Ovary (tissue), 9 donors: ENCODE data around the gene KRT13. TPM values are rescaled to one million over a fixed set of nuclear protein-coding genes. Genes with fewer than 3 reads are reported as not detected.

Source experiments
- DNase-seq, 5 donors: peaks; one replicate each; pipeline ENCODE4 v3.0.0-alpha.2; 2019 to 2020
- H3K27ac ChIP-seq, 2 donors: fragments of 200-600 bp; one replicate each; pipeline versions ENCODE4 v1.5.1 to v1.8.0; 2019 to 2022
- H3K27me3 ChIP-seq: fragments of 200-600 bp; one replicate; pipeline ENCODE4 v1.8.0; 2022
- H3K36me3 ChIP-seq: fragments of 200-600 bp; sonication (generic); one replicate; pipeline ENCODE4 v1.5.1; 2019
- H3K4me1 ChIP-seq: one replicate; pipeline ENCODE4 v1.8.1; 2013; ENCODE audit warnings: mild to moderate bottlenecking, moderate library complexity; ENCODE audit not compliant: insufficient read depth
- H3K4me3 ChIP-seq: fragments of 200-600 bp; sonication (generic); one replicate; pipeline ENCODE4 v1.5.1; 2017
- H3K9me3 ChIP-seq, 2 donors: fragments of 200-600 bp in 1 of 2; sonication (generic) in 1 of 2; one replicate each; pipeline versions ENCODE4 v1.5.1 to v1.8.1; 2013 to 2019; ENCODE audit warnings: mild to moderate bottlenecking in 1 of 2, moderate library complexity in 1 of 2
- EP300 ChIP-seq: sonication (generic); formaldehyde crosslinking; IDR thresholded peaks from one replicate; pipeline ENCODE4 v1.6.1; 2017; ENCODE audit warnings: antibody characterized with exemption
- POLR2A ChIP-seq: fragments of 450-650 bp; IDR thresholded peaks from one replicate; pipeline ENCODE4 v1.6.1; 2017; ENCODE audit warnings: antibody characterized with exemption, mild to moderate bottlenecking, moderate library complexity
- WGBS, 3 donors: extraction: QIAGEN DNeasy Blood & Tissue Kit in 1 of 3; methylation state at CpG; one replicate each; pipeline versions ENCODE4 v1.1.5 to v1.1.7; 2013 to 2017; 5-methylcytosine and 5-hydroxymethylcytosine counted together
- intact Hi-C, 4 donors: fragments of 100-400 bp; cut with DNase I; formaldehyde crosslinking; loops; one replicate each; pipeline versions ENCODE4 v1.11.0 to v1.15.1; 2022 to 2023
- polyA plus RNA-seq, 2 donors: library from polyadenylated mRNA; stranded (reverse); fragments of 200-250 nt in 1 of 2; fragments of 350-450 nt in 1 of 2; fragmentation: Illumina TruSeq in 1 of 2; extraction: RNeasy Lipid Tissue Mini Kit (QIAGEN cat#74804) in 1 of 2; gene quantifications; one replicate each; pipeline ENCODE4 v1.2.3, GENCODE V29; 2013 to 2014
- total RNA-seq, 7 donors: library from RNA; depleted of rRNA in 2 of 7; stranded (reverse); fragments of >200 nt in 2 of 7; fragmentation: NEBNext Ultra II Directional in 3 of 7; extraction: Animal tissue kit (Norgen Biotek cat#: 25700) in 3 of 7; gene quantifications; one replicate each; pipeline versions ENCODE4 v1.1.0 to v1.2.4, GENCODE V29; 2016 to 2023
- TF ChIP-seq, protein P1 (sequence below), 3 donors: fragments of 450-650 bp in 2 of 3; fragments of 200-600 bp in 1 of 3; IDR thresholded peaks; one replicate each; pipeline versions ENCODE4 v1.5.1 to v1.8.0; 2016 to 2022; ENCODE audit warnings: antibody characterized with exemption in 3 of 3, mild to moderate bottlenecking in 1 of 3
- donor health status: DM: no; HTN: no; CAD: no; lungs with moderate emphysema.
- donor health status: DM: no; HTN: no; CAD: no.
- donor health status: Bipolar disorder and iron deficiency.
- donor health status: DM: yes; HTN: yes; CAD: no.
- donor health status: DM: no; HTN: no; CAD: no.
- donor health status: DM: yes; HTN: yes; CAD: no.

The KRT13 gene
- total and polyA plus RNA-seq, 9 donors = 0.16 to 3.7 (median 1.1) TPM; not detected in 2

DNA sequence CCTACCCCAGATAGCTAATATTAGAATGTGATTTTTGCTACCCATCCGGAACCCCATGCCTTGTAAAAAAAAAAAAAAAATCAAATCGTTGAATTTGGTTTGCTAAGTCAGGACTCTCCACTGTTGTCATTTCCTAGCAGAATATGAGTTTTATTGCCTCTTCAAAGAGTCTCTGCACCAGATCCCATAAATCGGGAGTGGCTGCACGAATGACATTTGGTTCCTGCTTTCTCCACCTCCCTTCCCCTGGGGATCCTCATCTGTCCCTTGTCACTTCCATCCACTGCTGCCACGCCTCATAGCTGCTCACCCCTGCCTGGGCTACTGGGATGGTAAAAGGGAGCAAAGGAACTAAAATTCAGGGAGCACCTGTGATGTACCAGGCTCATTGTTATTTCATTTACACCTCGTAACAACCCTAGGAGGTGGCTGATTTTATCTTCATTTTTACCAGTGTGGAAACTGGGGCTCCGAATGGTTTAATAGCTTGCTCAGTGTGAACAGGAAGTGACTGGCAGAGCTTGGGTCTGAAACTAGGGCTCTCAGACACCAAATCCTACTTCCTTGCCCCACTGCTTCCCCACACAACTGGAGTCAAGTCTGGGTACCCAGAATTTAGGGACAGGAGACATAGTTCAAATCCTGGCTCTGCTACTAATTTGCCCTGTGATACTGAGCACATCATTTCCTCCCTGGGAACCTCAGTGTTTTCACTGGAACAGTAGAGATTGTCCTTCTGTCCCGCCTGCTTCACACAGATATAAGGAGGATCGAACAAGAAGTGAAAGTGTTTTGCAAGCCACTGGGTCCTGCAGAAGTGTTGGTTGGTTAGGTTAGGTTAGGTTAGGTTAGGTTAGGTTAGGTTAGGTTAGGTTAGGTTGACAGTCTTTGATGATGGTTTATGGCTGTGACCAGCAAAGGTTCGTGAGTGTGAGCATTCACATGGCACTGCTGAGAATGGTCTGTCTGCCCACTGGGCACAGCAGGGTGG is 15.1 kb downstream of the KRT13 start:
- 88 to 91% (median 88%) methylated on average over 10 of the region's 10 CpGs for WGBS, 3 donors
- intact Hi-C loops = no loop called here
- no peak for DNase-seq

DNA sequence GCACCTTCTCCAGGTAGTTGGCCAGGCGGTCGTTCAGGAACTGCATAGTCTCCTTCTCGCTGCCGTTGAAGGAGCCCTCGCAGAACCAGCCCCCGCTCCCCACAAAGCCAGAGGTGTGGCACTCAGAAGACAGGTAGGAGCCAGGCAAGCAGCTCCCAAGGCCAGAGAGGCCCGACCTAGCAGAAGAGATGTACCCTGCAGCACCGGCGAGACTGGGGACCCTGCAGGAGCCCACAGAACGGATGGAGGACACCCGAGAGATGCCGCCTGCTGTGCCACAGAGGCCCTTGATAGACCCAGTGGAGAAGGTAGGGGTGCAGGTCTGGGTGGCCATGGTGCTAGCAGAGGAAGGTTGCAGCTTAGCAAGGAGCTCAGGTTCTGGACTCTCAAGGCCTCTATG is 15.9 kb downstream of the KRT13 start, which contains the start of gene KRT36:
Gene KRT36 (minus strand): TSS at position 380 of the 400 bp plus-strand sequence. CDS start 46 bp downstream, at position 334.
- no peaks in the 10 kb centered on the region for H3K9me3 ChIP-seq
- TF ChIP-seq POLR2A = no peak
- TF ChIP-seq, protein P1, sequence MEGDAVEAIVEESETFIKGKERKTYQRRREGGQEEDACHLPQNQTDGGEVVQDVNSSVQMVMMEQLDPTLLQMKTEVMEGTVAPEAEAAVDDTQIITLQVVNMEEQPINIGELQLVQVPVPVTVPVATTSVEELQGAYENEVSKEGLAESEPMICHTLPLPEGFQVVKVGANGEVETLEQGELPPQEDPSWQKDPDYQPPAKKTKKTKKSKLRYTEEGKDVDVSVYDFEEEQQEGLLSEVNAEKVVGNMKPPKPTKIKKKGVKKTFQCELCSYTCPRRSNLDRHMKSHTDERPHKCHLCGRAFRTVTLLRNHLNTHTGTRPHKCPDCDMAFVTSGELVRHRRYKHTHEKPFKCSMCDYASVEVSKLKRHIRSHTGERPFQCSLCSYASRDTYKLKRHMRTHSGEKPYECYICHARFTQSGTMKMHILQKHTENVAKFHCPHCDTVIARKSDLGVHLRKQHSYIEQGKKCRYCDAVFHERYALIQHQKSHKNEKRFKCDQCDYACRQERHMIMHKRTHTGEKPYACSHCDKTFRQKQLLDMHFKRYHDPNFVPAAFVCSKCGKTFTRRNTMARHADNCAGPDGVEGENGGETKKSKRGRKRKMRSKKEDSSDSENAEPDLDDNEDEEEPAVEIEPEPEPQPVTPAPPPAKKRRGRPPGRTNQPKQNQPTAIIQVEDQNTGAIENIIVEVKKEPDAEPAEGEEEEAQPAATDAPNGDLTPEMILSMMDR (IDR thresholded peaks at IDR 0.05) = no peak
- TF ChIP-seq EP300 = no peak
- intact Hi-C loops = no loop called here
- H3K27me3 ChIP-seq = no peaks in the 10 kb centered on the region
- no peak within 1 kb of the TSS for H3K4me3 ChIP-seq
- no peak within 1 kb of the TSS for H3K27ac ChIP-seq
- peaks cover 9% of the 10 kb centered on the region for H3K4me1 ChIP-seq
- WGBS, 3 donors = 93 to 97% (median 96%) methylated on average over 12 of the region's 12 CpGs
- no peaks in the 10 kb centered on the region for H3K36me3 ChIP-seq
- peak in 1 of 5 donors; percentile 27 for DNase-seq

More for the DNA sequence above, 15.1 kb downstream of the KRT13 start:
- Histone ChIP-seq H3K4me1 (peaks cover 9% of the 10 kb centered on the region), H3K9me3 (no peaks in the 10 kb centered on the region), H3K27me3 (no peaks in the 10 kb centered on the region), H3K36me3 (no peaks in the 10 kb centered on the region), H3K4me3 (no peak overlapping the region), H3K27ac (no peak overlapping the region)
- TF ChIP-seq, protein P1 (IDR thresholded peaks at IDR 0.05) = no peak
- no peak for TF ChIP-seq POLR2A
- no peak for TF ChIP-seq EP300

DNA sequence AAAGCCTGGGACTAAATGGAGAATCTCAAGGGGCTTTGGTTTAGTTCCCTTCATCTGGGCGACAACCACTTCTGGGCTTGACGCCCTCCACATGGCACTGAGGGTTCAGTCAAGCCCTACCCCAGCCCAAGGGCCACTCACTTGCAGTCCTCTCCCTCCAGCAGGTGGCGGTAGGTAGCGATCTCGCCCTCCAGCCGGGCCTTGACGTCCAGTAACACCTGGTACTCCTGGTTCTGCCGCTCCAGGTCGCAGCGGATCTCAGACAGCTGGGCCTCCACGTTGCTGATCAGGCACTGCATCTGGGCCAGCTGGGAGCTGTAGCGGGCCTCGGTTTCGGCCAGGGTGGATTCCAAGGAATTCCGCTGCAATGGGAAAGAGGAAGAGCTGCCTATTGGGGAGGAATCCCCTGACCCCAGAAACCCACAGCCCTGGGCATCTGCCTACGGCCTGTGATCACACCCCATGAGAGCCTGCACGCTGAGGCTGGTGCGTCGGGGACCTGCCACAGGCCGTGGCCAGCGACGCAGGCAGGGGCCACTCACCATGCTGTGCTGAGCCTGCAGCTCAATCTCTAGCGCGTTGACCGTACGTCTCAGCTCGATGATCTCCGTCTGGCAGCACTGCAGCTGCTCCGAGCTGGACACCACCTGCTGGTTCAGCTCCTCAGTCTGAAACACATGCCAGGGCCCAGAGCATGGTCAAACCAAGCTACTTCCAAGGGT is 18.4 kb downstream of the KRT13 start:
- Histone ChIP-seq H3K4me3 (no peak overlapping the region), H3K27me3 (no peaks in the 10 kb centered on the region), H3K9me3 (no peaks in the 10 kb centered on the region), H3K36me3 (no peaks in the 10 kb centered on the region), H3K27ac (no peak overlapping the region), H3K4me1 (peaks cover 3% of the 10 kb centered on the region)
- no peak for TF ChIP-seq EP300
- TF ChIP-seq, protein P1 (IDR thresholded peaks at IDR 0.05) = no peak
- no peak for TF ChIP-seq POLR2A
- peak in 1 of 5 donors; percentile 29 for DNase-seq
- 76 to 83% (median 81%) methylated on average over 29 of the region's 29 CpGs for WGBS, 3 donors
- intact Hi-C loops = no loop called here

DNA sequence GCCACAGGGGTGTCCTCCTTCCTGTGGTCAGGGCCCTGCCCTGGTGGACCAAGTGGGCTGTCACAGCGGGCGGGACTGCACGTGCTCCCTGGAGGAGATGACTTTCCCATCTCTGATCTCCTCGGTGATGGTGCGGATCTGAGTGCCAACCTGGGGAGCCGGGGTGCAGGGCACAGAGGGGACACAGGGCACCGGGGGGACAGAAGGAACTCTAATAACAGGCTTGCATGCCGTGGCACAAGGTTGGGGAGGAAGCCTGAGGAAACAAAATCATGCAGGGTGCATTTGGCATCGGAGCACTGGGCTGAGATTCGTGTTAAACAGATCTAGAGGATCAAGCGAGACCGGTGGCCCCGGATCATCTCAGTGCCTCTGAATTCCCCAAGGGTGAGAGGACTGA is 19.1 kb downstream of the KRT13 start:
- intact Hi-C loops = no loop called here
- WGBS, 3 donors = 93 to 96% (median 95%) methylated on average over 12 to 13 of the region's 13 CpGs
- peak in 1 of 5 donors; percentile 22 for DNase-seq
- no peaks in the 10 kb centered on the region for H3K9me3 ChIP-seq
- H3K27ac ChIP-seq = no peak overlapping the region
- no peaks in the 10 kb centered on the region for H3K36me3 ChIP-seq
- peaks cover 3% of the 10 kb centered on the region for H3K4me1 ChIP-seq
- no peaks in the 10 kb centered on the region for H3K27me3 ChIP-seq
- TF ChIP-seq, protein P1 (IDR thresholded peaks at IDR 0.05) = no peak
- TF ChIP-seq EP300 (no peak), POLR2A (no peak)
- H3K4me3 ChIP-seq = no peak overlapping the region
